PFSK-1 (cell line): ENCODE data around the gene KMT2E.

ENCODE experiments used
- FOXP2 ChIP-seq: optimal IDR thresholded peaks from 2 replicates; pipeline ENCODE3; 2011; ENCODE audit warnings: borderline replicate concordance, control low read depth, inconsistent platforms; ENCODE audit not compliant: insufficient read depth; ENCODE audit errors: extremely low read length, extremely low read depth
- POLR2AphosphoS5 ChIP-seq: IDR thresholded peaks from 2 replicates; pipeline ENCODE4 v1.6.1; 2012; ENCODE audit warnings: low read depth, mild to moderate bottlenecking, control low read depth, low read length, moderate library complexity
- REST ChIP-seq, 2 experiments: IDR thresholded peaks; 2 replicates each; pipeline versions ENCODE4 v1.6.1 to v1.8.0; 2011 to 2012; ENCODE audit warnings: low read depth in 2 of 2, low read length in 2 of 2, control low read depth in 1 of 2, inconsistent platforms in 1 of 2, mild to moderate bottlenecking in 1 of 2, moderate library complexity in 1 of 2; ENCODE audit not compliant: insufficient read depth in 1 of 2
- SIN3A ChIP-seq: IDR thresholded peaks from 2 replicates; pipeline ENCODE4 v1.6.1; 2012; ENCODE audit warnings: mild to moderate bottlenecking, low read length, moderate library complexity, borderline replicate concordance; ENCODE audit not compliant: insufficient read depth
- TAF1 ChIP-seq: IDR thresholded peaks from 2 replicates; pipeline ENCODE4 v1.6.1; 2012; ENCODE audit warnings: low read length, control low read depth, borderline replicate concordance; ENCODE audit not compliant: insufficient read depth

KMT2E gene

DNA sequence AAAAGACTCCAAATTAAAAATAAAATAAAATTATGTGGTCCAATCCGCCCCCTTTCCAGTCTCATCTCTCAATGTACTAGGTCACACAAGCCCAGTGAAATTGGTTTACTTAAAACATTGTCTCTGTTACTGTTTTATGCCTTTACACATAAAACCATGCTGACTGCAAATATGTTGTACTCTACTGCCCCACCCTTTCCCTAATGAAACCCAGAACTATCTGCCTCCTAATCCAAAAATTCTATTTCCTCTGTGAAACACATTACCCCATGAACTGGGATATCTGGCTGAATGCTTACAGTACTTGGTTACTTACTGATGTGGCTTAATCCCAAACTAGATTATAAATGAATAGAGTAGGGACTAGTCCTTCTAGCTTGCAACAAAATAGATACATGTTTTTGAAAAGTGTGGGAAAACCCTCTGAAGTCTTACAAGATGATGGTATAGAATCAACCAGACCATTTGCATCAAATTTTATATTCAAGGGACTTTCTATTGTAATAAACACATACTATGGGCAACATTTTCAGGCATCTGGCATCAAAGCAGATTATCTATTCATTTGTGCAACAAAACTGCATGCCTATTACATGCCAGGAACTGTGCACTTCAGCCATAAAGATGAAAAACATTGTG, 10.0 kb upstream of the KMT2E start:
- TF ChIP-seq TAF1 (no peak), POLR2AphosphoS5 (no peak), SIN3A (no peak), FOXP2 (no peak), REST (IDR thresholded peaks at IDR 0.05; ENCODE audit: insufficient read depth in 1 of 2, low read depth in 2 of 2, low read length in 2 of 2) (no peak)

GRCh38 chr7:105006367-105007136, 7.5 kb upstream of the KMT2E start:
- TF ChIP-seq SIN3A (no peak), REST (IDR thresholded peaks at IDR 0.05; ENCODE audit: insufficient read depth in 1 of 2, low read depth in 2 of 2, low read length in 2 of 2) (no peak), POLR2AphosphoS5 (no peak), TAF1 (no peak), FOXP2 (no peak)

DNA sequence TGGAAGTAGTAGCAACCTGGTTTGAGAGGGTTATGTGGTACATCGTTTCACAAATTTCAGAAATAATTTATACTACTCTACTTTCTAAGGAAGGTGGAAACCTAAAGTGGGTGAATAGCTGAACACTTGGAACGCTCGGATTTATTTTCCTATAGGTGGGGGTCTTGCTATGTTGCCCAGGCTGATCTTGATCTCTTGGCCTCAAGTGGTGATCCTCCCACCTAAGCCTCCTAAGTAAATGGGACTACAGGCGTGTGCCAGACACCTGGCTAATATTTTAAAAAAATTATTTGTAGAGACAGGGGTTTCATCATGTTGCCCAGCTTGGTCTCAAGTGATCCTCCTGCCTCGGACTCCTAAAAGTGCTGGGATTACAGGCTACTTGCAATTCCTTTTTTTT, 6.7 kb upstream of the KMT2E start:
- TF ChIP-seq TAF1, result no peak
- TF ChIP-seq POLR2AphosphoS5, result no peak
- TF ChIP-seq REST (IDR thresholded peaks at IDR 0.05; ENCODE audit: insufficient read depth in 1 of 2, low read depth in 2 of 2, low read length in 2 of 2), result no peak
- TF ChIP-seq SIN3A, result no peak
- TF ChIP-seq FOXP2, result no peak

DNA sequence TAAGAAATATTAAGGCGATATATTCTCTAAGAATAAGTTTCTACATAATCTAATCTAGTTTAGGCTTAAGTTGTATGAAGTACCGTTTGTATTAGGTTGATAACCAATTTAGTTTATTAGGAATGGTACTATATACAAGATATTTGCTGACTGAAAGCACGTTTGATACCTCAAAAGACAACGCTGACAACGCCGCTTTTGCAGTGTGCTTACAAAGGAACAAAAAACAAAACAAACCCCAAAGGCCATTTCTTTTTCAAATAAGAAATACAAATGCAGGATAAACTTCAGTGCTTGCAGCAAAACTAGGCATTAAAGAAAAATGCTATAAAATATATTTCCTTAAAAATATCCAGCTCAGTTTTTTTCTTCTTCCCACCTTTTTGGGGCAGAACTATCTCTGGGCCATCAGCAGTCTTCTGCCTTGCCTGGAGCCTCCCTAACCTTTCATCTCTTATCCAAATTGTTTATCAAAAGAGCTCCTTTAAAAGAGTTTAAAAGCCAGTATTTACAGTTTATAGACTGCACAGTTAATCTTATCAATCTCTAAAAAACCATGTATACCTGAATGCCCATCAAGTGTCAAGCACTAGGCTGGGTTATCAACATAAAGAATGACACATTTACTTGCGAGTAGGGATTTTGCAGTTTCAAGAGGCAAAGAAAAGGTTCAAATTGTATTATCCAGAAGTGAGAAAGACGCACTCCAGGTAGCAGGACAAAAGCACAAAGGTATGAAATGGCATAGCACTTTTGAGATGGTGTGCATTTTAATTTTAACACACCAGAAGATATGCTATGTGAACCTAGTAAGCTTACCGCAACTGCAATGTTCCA, 4.1 kb upstream of the KMT2E start:
- TF ChIP-seq FOXP2 (no peak), TAF1 (no peak), POLR2AphosphoS5 (no peak), SIN3A (no peak), REST (IDR thresholded peaks at IDR 0.05; ENCODE audit: insufficient read depth in 1 of 2, low read depth in 2 of 2, low read length in 2 of 2) (no peak)
